GM23248 (cell line): ENCODE data around the gene CSPG5. TPM values are rescaled to one million over a fixed set of nuclear protein-coding genes. Genes with fewer than 3 reads are reported as not detected.

Experiments used
- DNase-seq: peaks from one replicate; pipeline ENCODE4 v3.0.0-alpha.2; 2015
- H2AFZ ChIP-seq: fragments of 200-600 bp; sonication (generic); 2 replicates; pipeline ENCODE4 v1.6.1; 2016; ENCODE audit warnings: antibody characterized with exemption
- H3F3A ChIP-seq: fragments of 200-600 bp; sonication (generic); 2 replicates; pipeline ENCODE4 v1.6.1; 2016; ENCODE audit warnings: mild to moderate bottlenecking, antibody characterized with exemption, mixed run types; ENCODE audit not compliant: insufficient read depth
- H3K27ac ChIP-seq: fragments of 200-600 bp; sonication (generic); 2 replicates; pipeline ENCODE4 v1.5.1; 2016; ENCODE audit warnings: mild to moderate bottlenecking
- H3K27me3 ChIP-seq: fragments of 200-600 bp; sonication (generic); replicated peaks from 2 replicates; pipeline ENCODE4 v1.6.1; 2016; ENCODE audit warnings: mild to moderate bottlenecking; ENCODE audit not compliant: insufficient read depth
- H3K36me3 ChIP-seq: fragments of 200-600 bp; sonication (generic); 2 replicates; pipeline ENCODE4 v1.6.1; 2016; ENCODE audit warnings: low read depth, mild to moderate bottlenecking
- H3K4me1 ChIP-seq: fragments of 200-600 bp; sonication (generic); 2 replicates; pipeline ENCODE4 v1.6.1; 2016; ENCODE audit warnings: mild to moderate bottlenecking; ENCODE audit not compliant: insufficient read depth
- H3K4me2 ChIP-seq: fragments of 200-600 bp; sonication (generic); one replicate; pipeline ENCODE4 v1.6.1; 2016; ENCODE audit warnings: mild to moderate bottlenecking; ENCODE audit not compliant: unreplicated experiment
- H3K4me3 ChIP-seq: fragments of 200-600 bp; sonication (generic); 2 replicates; pipeline ENCODE4 v1.5.1; 2016; ENCODE audit warnings: mild to moderate bottlenecking
- H3K79me2 ChIP-seq: fragments of 200-600 bp; sonication (generic); 2 replicates; pipeline ENCODE4 v1.6.1; 2016; ENCODE audit warnings: mild to moderate bottlenecking; ENCODE audit not compliant: insufficient read depth
- H3K9ac ChIP-seq: fragments of 200-600 bp; sonication (generic); 2 replicates; pipeline ENCODE4 v1.6.1; 2016; ENCODE audit warnings: mild to moderate bottlenecking
- H3K9me2 ChIP-seq: fragments of 200-600 bp; sonication (generic); 2 replicates; pipeline ENCODE4 v1.6.1; 2016; ENCODE audit warnings: mixed run types, mild to moderate bottlenecking, moderate library complexity; ENCODE audit not compliant: insufficient read depth
- H3K9me3 ChIP-seq: fragments of 200-600 bp; sonication (generic); one replicate; pipeline ENCODE4 v1.6.1; 2017; ENCODE audit warnings: low read depth
- H4K20me1 ChIP-seq: fragments of 200-600 bp; sonication (generic); 2 replicates; pipeline ENCODE4 v1.6.0; 2016; ENCODE audit not compliant: insufficient read depth
- EZH2 ChIP-seq: fragments of 200-600 bp; sonication (generic); IDR thresholded peaks from 2 replicates; pipeline ENCODE4 v1.6.1; 2018; ENCODE audit warnings: antibody characterized with exemption, mild to moderate bottlenecking; ENCODE audit not compliant: insufficient read depth, poor library complexity, severe bottlenecking
- EZH2phosphoT487 ChIP-seq: fragments of 200-600 bp; sonication (generic); IDR thresholded peaks from 2 replicates; pipeline ENCODE4 v1.6.1; 2018; ENCODE audit warnings: antibody characterized with exemption, moderate library complexity, mild to moderate bottlenecking, low read depth; ENCODE audit not compliant: insufficient read depth
- WGBS, 2 experiments: methylation state at CpG; one replicate each; pipeline ENCODE4 v1.1.6; 2015 to 2017; ENCODE audit warnings: low lambda C conversion rate in 2 of 2, low coverage in 1 of 2; ENCODE audit errors: missing lambda C conversion rate in 2 of 2; 5-methylcytosine and 5-hydroxymethylcytosine counted together
- in situ Hi-C: fragments of 300-500 bp; cut with MboI; formaldehyde crosslinking; loops from 2 replicates; pipeline ENCODE4 v1.15.0; 2020
- polyA plus RNA-seq: library from polyadenylated mRNA; unstranded; fragments of >200 nt; fragmentation: Nextera tagmentation; extraction: Ambion mirVana; gene quantifications from 2 replicates; pipeline ENCODE4 v1.2.1, GENCODE V29; 2016
- total RNA-seq: library from RNA; depleted of rRNA; stranded (reverse); fragments of >200 nt; shearing (Covaris generic); gene quantifications from 2 replicates; pipeline ENCODE4 v1.2.3, GENCODE V29; 2014

Gene CSPG5
- total and polyA plus RNA-seq, 2 experiments from 2014 or later, result 0.54 TPM; not detected in 1

GRCh38 chr3:47522082-47522987 is 56.3 kb downstream of the CSPG5 start:
- H3F3A ChIP-seq, result no peaks in the 10 kb centered on the region
- in situ Hi-C loops, result loop anchor here (10.0 kb wide), 1 partner anchor 272 kb away; no protein-coding TSS in a partner anchor
- peak overlapping the region; percentile 12 for H3K4me2 ChIP-seq
- H3K27me3 ChIP-seq, result no peaks in the 10 kb centered on the region; the same call in 1 of the 2 replicates
- peak overlapping the region; percentile 55 for H2AFZ ChIP-seq
- WGBS, 2 experiments, result 30 to 33% methylated on average over 15 of the region's 15 CpGs
- no peaks in the 10 kb centered on the region for H3K4me1 ChIP-seq
- H3K9ac ChIP-seq, result no peak overlapping the region
- H3K9me3 ChIP-seq, result no peaks in the 10 kb centered on the region
- TF ChIP-seq EZH2 (no peak), EZH2phosphoT487 (no peak)
- no peak overlapping the region for H3K4me3 ChIP-seq
- H3K79me2 ChIP-seq, result no peaks in the 10 kb centered on the region
- H4K20me1 ChIP-seq, result no peaks in the 10 kb centered on the region
- no peaks in the 10 kb centered on the region for H3K9me2 ChIP-seq
- no peak overlapping the region for H3K27ac ChIP-seq
- no peaks in the 10 kb centered on the region for H3K36me3 ChIP-seq
- DNase-seq, result peak; percentile 92

DNA sequence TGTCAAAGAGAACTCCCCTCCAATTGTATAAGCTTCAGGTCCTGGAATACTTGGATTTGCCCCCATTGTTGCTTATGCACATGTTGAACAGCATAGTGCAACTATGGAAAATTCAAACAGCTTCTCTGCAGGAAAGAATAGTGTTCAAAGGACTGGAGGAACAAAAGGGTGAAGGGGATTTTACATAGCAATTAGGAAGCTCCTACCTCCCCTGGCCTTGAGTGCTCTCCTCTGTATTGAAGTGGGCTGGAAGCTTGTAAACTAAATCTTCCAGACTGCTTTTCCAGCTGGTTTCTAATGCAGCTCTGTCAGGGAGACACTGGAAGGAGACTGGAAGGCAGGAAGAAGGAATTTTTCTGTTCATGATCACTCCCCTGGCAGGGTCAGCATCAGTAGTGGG is 57.9 kb downstream of the CSPG5 start:
- Histone ChIP-seq H2AFZ (no peak overlapping the region), H3K9me3 (no peaks in the 10 kb centered on the region), H4K20me1 (no peaks in the 10 kb centered on the region), H3F3A (no peaks in the 10 kb centered on the region), H3K9me2 (no peaks in the 10 kb centered on the region), H3K27me3 (no peaks in the 10 kb centered on the region; the same call in 1 of the 2 replicates), H3K27ac (no peak overlapping the region), H3K9ac (no peak overlapping the region), H3K36me3 (no peaks in the 10 kb centered on the region), H3K4me3 (no peak overlapping the region), H3K4me1 (no peaks in the 10 kb centered on the region), H3K79me2 (no peaks in the 10 kb centered on the region), H3K4me2 (no peak overlapping the region)
- no peak for DNase-seq
- no peak for TF ChIP-seq EZH2phosphoT487
- TF ChIP-seq EZH2, result no peak
- in situ Hi-C loops, result loop anchor here (10.0 kb wide), 1 partner anchor 274 kb away; no protein-coding TSS in a partner anchor

DNA sequence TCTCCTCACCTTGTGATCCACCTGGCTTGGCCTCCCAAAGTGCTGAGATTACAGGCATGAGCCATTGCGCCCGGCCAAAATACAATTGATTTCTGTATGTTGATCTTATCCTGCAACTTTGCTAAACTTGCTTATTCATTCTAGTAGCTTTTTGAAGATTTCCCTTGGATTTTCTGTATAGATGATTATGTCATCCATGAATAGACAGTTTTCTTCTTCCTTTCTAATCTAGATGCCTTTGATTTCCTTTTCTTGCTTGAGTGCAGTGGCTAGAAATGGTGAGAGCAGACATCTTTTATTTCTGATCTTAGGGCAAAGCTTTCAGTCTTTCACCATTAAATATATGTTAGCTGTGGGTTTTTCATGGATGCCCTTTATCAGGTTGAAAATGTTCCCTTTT is 60.7 kb downstream of the CSPG5 start:
- Histone ChIP-seq H3K9me2 (no peaks in the 10 kb centered on the region), H3K79me2 (peaks cover under 1% of the 10 kb centered on the region), H3K27me3 (no peaks in the 10 kb centered on the region), H3K4me2 (no peak overlapping the region), H3K9ac (no peak overlapping the region), H3K9me3 (no peaks in the 10 kb centered on the region), H3K4me1 (no peaks in the 10 kb centered on the region), H3K27ac (no peak overlapping the region), H3F3A (no peaks in the 10 kb centered on the region), H4K20me1 (no peaks in the 10 kb centered on the region), H3K4me3 (no peak overlapping the region), H2AFZ (no peak overlapping the region), H3K36me3 (no peaks in the 10 kb centered on the region)
- 55 to 64% methylated on average over 2 of the region's 2 CpGs for WGBS, 2 experiments
- no peak for DNase-seq
- in situ Hi-C loops, result no loop called here
- TF ChIP-seq EZH2 (no peak), EZH2phosphoT487 (no peak)

- Histone ChIP-seq H3K9me2 (no peaks in the 10 kb centered on the region), H3K4me3 (no peak overlapping the region), H3K27me3 (no peaks in the 10 kb centered on the region), H3K4me1 (no peaks in the 10 kb centered on the region; the same call in 1 of the 2 replicates), H3K27ac (no peak overlapping the region), H4K20me1 (no peaks in the 10 kb centered on the region), H3F3A (no peaks in the 10 kb centered on the region), H3K9me3 (no peaks in the 10 kb centered on the region), H3K9ac (no peak overlapping the region), H2AFZ (peak overlapping the region; percentile 47; the same call in 1 of the 2 replicates), H3K36me3 (no peaks in the 10 kb centered on the region; the same call in 1 of the 2 replicates), H3K79me2 (peaks cover 21% of the 10 kb centered on the region), H3K4me2 (no peak overlapping the region)
- in situ Hi-C loops, result no loop called here
- no peak for TF ChIP-seq EZH2phosphoT487
- TF ChIP-seq EZH2, result no peak
- DNase-seq, result no peak
- 51 to 55% methylated on average over 5 of the region's 5 CpGs for WGBS, 2 experiments
These were observed 62.8 kb downstream of the CSPG5 start for GRCh38 chr3:47515864-47516319.
